Fibroblast of skin of right quadriceps (primary cell): ENCODE measurements around the gene POFUT2.

Source experiments
- DNase-seq: peaks from one replicate; pipeline ENCODE4 v3.0.0-alpha.2; 2013

Gene POFUT2

GRCh38 chr21:45217010-45217409 is 70.7 kb downstream of the POFUT2 start:
- DNase-seq, result no peak

- no peak for DNase-seq
These were observed 72.5 kb downstream of the POFUT2 start for GRCh38 chr21:45215213-45215612.
